Ovary (tissue), 9 donors: ENCODE measurements around the gene CRIP1. TPM values are rescaled to one million over a fixed set of nuclear protein-coding genes. Genes with fewer than 3 reads are reported as not detected.

ENCODE experiments used
- DNase-seq, 5 donors: peaks; one replicate each; pipeline ENCODE4 v3.0.0-alpha.2; 2019 to 2020
- H3K27ac ChIP-seq, 2 donors: fragments of 200-600 bp; one replicate each; pipeline versions ENCODE4 v1.5.1 to v1.8.0; 2019 to 2022
- H3K27me3 ChIP-seq: fragments of 200-600 bp; one replicate; pipeline ENCODE4 v1.8.0; 2022
- H3K36me3 ChIP-seq: fragments of 200-600 bp; sonication (generic); one replicate; pipeline ENCODE4 v1.5.1; 2019
- H3K4me1 ChIP-seq: one replicate; pipeline ENCODE4 v1.8.1; 2013; ENCODE audit warnings: mild to moderate bottlenecking, moderate library complexity; ENCODE audit not compliant: insufficient read depth
- H3K4me3 ChIP-seq: fragments of 200-600 bp; sonication (generic); one replicate; pipeline ENCODE4 v1.5.1; 2017
- H3K9me3 ChIP-seq, 2 donors: fragments of 200-600 bp in 1 of 2; sonication (generic) in 1 of 2; one replicate each; pipeline versions ENCODE4 v1.5.1 to v1.8.1; 2013 to 2019; ENCODE audit warnings: mild to moderate bottlenecking in 1 of 2, moderate library complexity in 1 of 2
- CTCF ChIP-seq, 3 donors: fragments of 450-650 bp in 2 of 3; fragments of 200-600 bp in 1 of 3; IDR thresholded peaks; one replicate each; pipeline versions ENCODE4 v1.5.1 to v1.8.0; 2016 to 2022; ENCODE audit warnings: antibody characterized with exemption in 3 of 3, mild to moderate bottlenecking in 1 of 3
- EP300 ChIP-seq: sonication (generic); formaldehyde crosslinking; IDR thresholded peaks from one replicate; pipeline ENCODE4 v1.6.1; 2017; ENCODE audit warnings: antibody characterized with exemption
- POLR2A ChIP-seq: fragments of 450-650 bp; IDR thresholded peaks from one replicate; pipeline ENCODE4 v1.6.1; 2017; ENCODE audit warnings: antibody characterized with exemption, mild to moderate bottlenecking, moderate library complexity
- WGBS, 3 donors: extraction: QIAGEN DNeasy Blood & Tissue Kit in 1 of 3; methylation state at CpG; one replicate each; pipeline versions ENCODE4 v1.1.5 to v1.1.7; 2013 to 2017; 5-methylcytosine and 5-hydroxymethylcytosine counted together
- intact Hi-C, 4 donors: fragments of 100-400 bp; cut with DNase I; formaldehyde crosslinking; loops; one replicate each; pipeline versions ENCODE4 v1.11.0 to v1.15.1; 2022 to 2023
- polyA plus RNA-seq, 2 donors: library from polyadenylated mRNA; stranded (reverse); fragments of 200-250 nt in 1 of 2; fragments of 350-450 nt in 1 of 2; fragmentation: Illumina TruSeq in 1 of 2; extraction: RNeasy Lipid Tissue Mini Kit (QIAGEN cat#74804) in 1 of 2; gene quantifications; one replicate each; pipeline ENCODE4 v1.2.3, GENCODE V29; 2013 to 2014
- total RNA-seq, 7 donors: library from RNA; depleted of rRNA in 2 of 7; stranded (reverse); fragments of >200 nt in 2 of 7; fragmentation: NEBNext Ultra II Directional in 3 of 7; extraction: Animal tissue kit (Norgen Biotek cat#: 25700) in 3 of 7; gene quantifications; one replicate each; pipeline versions ENCODE4 v1.1.0 to v1.2.4, GENCODE V29; 2016 to 2023
- donor health status: DM: no; HTN: no; CAD: no; lungs with moderate emphysema.
- donor health status: DM: no; HTN: no; CAD: no.
- donor health status: Bipolar disorder and iron deficiency.
- donor health status: DM: yes; HTN: yes; CAD: no.
- donor health status: DM: no; HTN: no; CAD: no.
- donor health status: DM: yes; HTN: yes; CAD: no.

Gene CRIP1
- total and polyA plus RNA-seq, 9 donors, result 3.2 to 116 (median 26.4) TPM

- Histone ChIP-seq H3K36me3 (no peaks in the 10 kb centered on the region), H3K9me3 (no peaks in the 10 kb centered on the region), H3K4me1 (peaks cover 2% of the 10 kb centered on the region), H3K4me3 (no peak overlapping the region), H3K27me3 (no peaks in the 10 kb centered on the region), H3K27ac (no peak overlapping the region)
- intact Hi-C loops, result no loop called here
- no peak for DNase-seq
- TF ChIP-seq EP300 (no peak), POLR2A (no peak), CTCF (IDR thresholded peaks at IDR 0.05) (no peak)
- WGBS, 3 donors, result 83 to 87% (median 85%) methylated on average over 12 of the region's 12 CpGs
Observed at GRCh38 chr14:105442834-105443233, 43.9 kb upstream of the CRIP1 start.

GRCh38 chr14:105444859-105445258 lies 41.8 kb upstream of the CRIP1 start:
- Histone ChIP-seq H3K27ac (no peak overlapping the region), H3K36me3 (no peaks in the 10 kb centered on the region), H3K4me3 (no peak overlapping the region), H3K9me3 (no peaks in the 10 kb centered on the region), H3K27me3 (no peaks in the 10 kb centered on the region), H3K4me1 (peaks cover 2% of the 10 kb centered on the region)
- TF ChIP-seq EP300, result no peak
- TF ChIP-seq CTCF (IDR thresholded peaks at IDR 0.05), result no peak
- TF ChIP-seq POLR2A, result no peak
- DNase-seq, result no peak
- 76 to 85% (median 85%) methylated on average over 17 of the region's 17 CpGs for WGBS, 3 donors
- intact Hi-C loops, result no loop called here

- H3K4me1 ChIP-seq, result peaks cover under 1% of the 10 kb centered on the region
Observed at GRCh38 chr14:105445290-105445689, 41.4 kb upstream of the CRIP1 start.

GRCh38 chr14:105445901-105446845 lies 40.5 kb upstream of the CRIP1 start:
- WGBS, 3 donors, result 76 to 83% (median 81%) methylated on average over 22 to 26 of the region's 26 CpGs
- Histone ChIP-seq H3K9me3 (no peaks in the 10 kb centered on the region), H3K27ac (no peak overlapping the region), H3K27me3 (no peaks in the 10 kb centered on the region), H3K4me3 (no peak overlapping the region), H3K4me1 (no peaks in the 10 kb centered on the region), H3K36me3 (no peaks in the 10 kb centered on the region)
- TF ChIP-seq POLR2A (no peak), CTCF (IDR thresholded peaks at IDR 0.05) (no peak), EP300 (no peak)
- no peak for DNase-seq
- intact Hi-C loops, result no loop called here

More at GRCh38 chr14:105445290-105445689, 41.4 kb upstream of the CRIP1 start:
- intact Hi-C loops, result no loop called here
- H3K27ac ChIP-seq, result no peak overlapping the region
- H3K9me3 ChIP-seq, result no peaks in the 10 kb centered on the region
- no peak overlapping the region for H3K4me3 ChIP-seq
- H3K27me3 ChIP-seq, result no peaks in the 10 kb centered on the region
- H3K36me3 ChIP-seq, result no peaks in the 10 kb centered on the region
- no peak for DNase-seq
- TF ChIP-seq CTCF (IDR thresholded peaks at IDR 0.05) (no peak), EP300 (no peak), POLR2A (no peak)
- WGBS, 3 donors, result 82 to 86% (median 84%) methylated on average over 24 of the region's 24 CpGs
